ENCODE results near the gene LRRTM4. TPM values are rescaled to one million over a fixed set of nuclear protein-coding genes. Genes with fewer than 3 reads are reported as not detected.
A peak's percentile ranks its signal among the peaks of the same experiment; 100 is the strongest.
"Not testable (repeated sequence)": the region's sequence is repeated elsewhere in the genome, so short reads cannot be mapped to it uniquely, and the experiment has no call there.

The LRRTM4 gene
- polyA plus RNA-seq, 1 of the 3 experiments (the other 2 are of a cell fraction) = 0.10 TPM

DNA sequence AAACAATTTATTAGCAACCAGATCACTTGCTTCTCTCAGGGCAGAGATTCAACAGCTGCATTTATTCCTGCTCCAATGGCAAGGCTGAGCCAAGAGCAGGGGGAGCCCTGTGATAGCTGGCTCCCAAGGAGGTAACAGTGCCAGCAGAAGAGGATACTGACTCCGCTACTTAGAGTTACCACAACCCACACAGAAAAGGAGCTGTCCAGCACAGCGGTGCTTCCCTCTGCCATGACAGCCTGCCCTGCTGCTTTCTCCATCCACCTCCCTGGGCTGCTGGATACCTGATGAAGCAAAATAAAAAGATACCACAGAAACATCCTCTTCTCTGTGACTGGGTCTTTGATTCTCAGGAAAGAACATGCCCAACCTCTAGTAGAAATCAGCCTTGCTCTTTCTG, 467.2 kb downstream of the LRRTM4 start:
- Histone ChIP-seq H4K20me1 (ENCODE audit: insufficient read depth) (no peaks in the 10 kb centered on the region), H3K36me3 (replicated peaks in 1 of 2; ENCODE audit: control insufficient read depth in 1 of 2, insufficient read depth in 2 of 2, low read length in 1 of 2) (no peaks in the 10 kb centered on the region), H3K27ac (ENCODE audit: low read depth in 2 of 2, low read length in 1 of 2) (no peak overlapping the region; a peak in 1 of 4 replicates), H3K4me2 (no peak overlapping the region), H3K9me3 (no peaks in the 10 kb centered on the region), H3K4me3 (ENCODE audit: low read depth in 2 of 2, low read length in 1 of 2) (no peak overlapping the region), H3K9me2 (no peaks in the 10 kb centered on the region), H3K27me3 (ENCODE audit: insufficient read depth) (no peaks in the 10 kb centered on the region), H3K4me1 (ENCODE audit: control insufficient read depth in 1 of 2, insufficient read depth in 2 of 2, low read depth in 1 of 2, low read length in 1 of 2) (no peaks in the 10 kb centered on the region; a peak in 2 of 4 replicates), H2AFZ (ENCODE audit: low read depth) (no peak overlapping the region), H3F3A (replicated peaks; ENCODE audit: insufficient read depth) (no peaks in the 10 kb centered on the region), H3K79me2 (ENCODE audit: insufficient read depth) (no peaks in the 10 kb centered on the region), H3K9ac (no peak overlapping the region)
- WGBS (ENCODE audit: low lambda C conversion rate) = 94% methylated on average over 2 of the region's 2 CpGs
- ChIA-PET CTCF (interaction anchor here (0.7 kb wide), 1 partner anchor 1650 kb away, joined by 3 read pairs; no protein-coding TSS in a partner anchor), POLR2A (no interaction called here)
- no peak for TF ChIP-seq RAD21 (IDR thresholded peaks at IDR 0.05; ENCODE audit: low read length)
- TF ChIP-seq, protein P1, sequence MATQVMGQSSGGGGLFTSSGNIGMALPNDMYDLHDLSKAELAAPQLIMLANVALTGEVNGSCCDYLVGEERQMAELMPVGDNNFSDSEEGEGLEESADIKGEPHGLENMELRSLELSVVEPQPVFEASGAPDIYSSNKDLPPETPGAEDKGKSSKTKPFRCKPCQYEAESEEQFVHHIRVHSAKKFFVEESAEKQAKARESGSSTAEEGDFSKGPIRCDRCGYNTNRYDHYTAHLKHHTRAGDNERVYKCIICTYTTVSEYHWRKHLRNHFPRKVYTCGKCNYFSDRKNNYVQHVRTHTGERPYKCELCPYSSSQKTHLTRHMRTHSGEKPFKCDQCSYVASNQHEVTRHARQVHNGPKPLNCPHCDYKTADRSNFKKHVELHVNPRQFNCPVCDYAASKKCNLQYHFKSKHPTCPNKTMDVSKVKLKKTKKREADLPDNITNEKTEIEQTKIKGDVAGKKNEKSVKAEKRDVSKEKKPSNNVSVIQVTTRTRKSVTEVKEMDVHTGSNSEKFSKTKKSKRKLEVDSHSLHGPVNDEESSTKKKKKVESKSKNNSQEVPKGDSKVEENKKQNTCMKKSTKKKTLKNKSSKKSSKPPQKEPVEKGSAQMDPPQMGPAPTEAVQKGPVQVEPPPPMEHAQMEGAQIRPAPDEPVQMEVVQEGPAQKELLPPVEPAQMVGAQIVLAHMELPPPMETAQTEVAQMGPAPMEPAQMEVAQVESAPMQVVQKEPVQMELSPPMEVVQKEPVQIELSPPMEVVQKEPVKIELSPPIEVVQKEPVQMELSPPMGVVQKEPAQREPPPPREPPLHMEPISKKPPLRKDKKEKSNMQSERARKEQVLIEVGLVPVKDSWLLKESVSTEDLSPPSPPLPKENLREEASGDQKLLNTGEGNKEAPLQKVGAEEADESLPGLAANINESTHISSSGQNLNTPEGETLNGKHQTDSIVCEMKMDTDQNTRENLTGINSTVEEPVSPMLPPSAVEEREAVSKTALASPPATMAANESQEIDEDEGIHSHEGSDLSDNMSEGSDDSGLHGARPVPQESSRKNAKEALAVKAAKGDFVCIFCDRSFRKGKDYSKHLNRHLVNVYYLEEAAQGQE (IDR thresholded peaks at IDR 0.05; ENCODE audit: low read depth, low read length) = peak; percentile 81; the same call in 1 of the 2 replicates
- no peak for DNase-seq

DNA sequence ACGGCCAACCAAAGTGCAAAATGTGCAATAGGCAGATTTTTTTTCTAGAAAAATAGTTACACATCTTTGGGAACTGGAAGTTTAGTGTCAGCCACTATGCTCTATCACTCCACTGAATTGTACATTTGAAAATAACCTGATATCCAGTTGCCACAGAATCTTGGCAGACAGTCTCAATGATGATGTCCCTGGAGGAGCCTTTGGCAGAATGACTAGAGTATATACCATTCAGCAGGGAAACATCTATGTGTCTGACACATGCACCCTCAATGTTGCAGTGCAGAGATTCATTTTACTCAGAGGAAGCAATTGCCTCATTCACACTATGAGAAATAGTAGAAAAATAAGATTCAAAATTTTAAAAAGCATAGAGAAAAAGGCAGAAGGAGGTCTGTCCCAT, 475.8 kb downstream of the LRRTM4 start:
- no peaks in the 10 kb centered on the region for H4K20me1 ChIP-seq (ENCODE audit: insufficient read depth)
- H3K27me3 ChIP-seq (ENCODE audit: insufficient read depth) = no peaks in the 10 kb centered on the region
- H3K9me2 ChIP-seq = no peaks in the 10 kb centered on the region
- no peak overlapping the region for H3K27ac ChIP-seq (ENCODE audit: low read depth in 2 of 2, low read length in 1 of 2)
- ChIA-PET POLR2A (no interaction called here), CTCF (no interaction called here)
- H3K79me2 ChIP-seq (ENCODE audit: insufficient read depth) = no peaks in the 10 kb centered on the region
- 6% methylated on average over 1 of the region's 1 CpG for WGBS (ENCODE audit: low lambda C conversion rate)
- no peak for TF ChIP-seq SMC3 (IDR thresholded peaks at IDR 0.05; ENCODE audit: low read depth, low read length)
- H3K4me3 ChIP-seq (ENCODE audit: low read depth in 2 of 2, low read length in 1 of 2) = no peak overlapping the region
- no peaks in the 10 kb centered on the region for H3F3A ChIP-seq (replicated peaks; ENCODE audit: insufficient read depth)
- no peak overlapping the region for H3K9ac ChIP-seq
- no peak for DNase-seq
- H2AFZ ChIP-seq (ENCODE audit: low read depth) = no peak overlapping the region
- H3K36me3 ChIP-seq (replicated peaks in 1 of 2; ENCODE audit: control insufficient read depth in 1 of 2, insufficient read depth in 2 of 2, low read length in 1 of 2) = no peaks in the 10 kb centered on the region
- H3K4me2 ChIP-seq = no peak overlapping the region
- no peaks in the 10 kb centered on the region; a peak in 1 of 4 replicates for H3K4me1 ChIP-seq (ENCODE audit: control insufficient read depth in 1 of 2, insufficient read depth in 2 of 2, low read depth in 1 of 2, low read length in 1 of 2)
- H3K9me3 ChIP-seq = no peaks in the 10 kb centered on the region

DNA sequence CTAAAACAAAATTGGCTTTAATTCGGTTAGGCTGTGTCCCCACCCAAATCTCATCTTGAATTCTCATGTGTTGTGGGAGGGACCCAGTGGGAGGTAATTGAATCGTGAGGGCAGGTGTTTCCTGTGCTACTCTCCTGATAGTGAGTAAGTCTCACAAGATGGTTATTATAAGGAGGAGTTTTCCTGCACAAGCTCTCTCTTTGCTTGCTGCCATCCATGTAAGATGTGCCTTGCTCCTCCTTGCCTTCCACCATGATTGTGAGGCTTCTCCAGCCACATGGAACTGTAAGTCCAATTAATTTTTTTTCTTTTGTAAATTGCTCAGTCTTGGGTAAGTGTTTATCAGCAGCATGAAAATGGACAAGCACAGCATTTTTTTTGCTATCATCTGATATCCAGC, 476.7 kb downstream of the LRRTM4 start:
- DNase-seq; H3K4me1 ChIP-seq (ENCODE audit: control insufficient read depth in 1 of 2, insufficient read depth in 2 of 2, low read depth in 1 of 2, low read length in 1 of 2); H3F3A ChIP-seq (replicated peaks; ENCODE audit: insufficient read depth); H3K4me3 ChIP-seq (ENCODE audit: low read depth in 2 of 2, low read length in 1 of 2); POLR2A ChIA-PET; H4K20me1 ChIP-seq (ENCODE audit: insufficient read depth); H2AFZ ChIP-seq (ENCODE audit: low read depth); H3K36me3 ChIP-seq (replicated peaks in 1 of 2; ENCODE audit: control insufficient read depth in 1 of 2, insufficient read depth in 2 of 2, low read length in 1 of 2); H3K79me2 ChIP-seq (ENCODE audit: insufficient read depth); H3K9ac ChIP-seq; H3K27me3 ChIP-seq (ENCODE audit: insufficient read depth); H3K27ac ChIP-seq (ENCODE audit: low read depth in 2 of 2, low read length in 1 of 2); H3K4me2 ChIP-seq; H3K9me3 ChIP-seq; CTCF ChIA-PET; H3K9me2 ChIP-seq: not testable (repeated sequence)
- WGBS (ENCODE audit: low lambda C conversion rate) = 25% methylated on average over 2 of the region's 2 CpGs

All from SK-N-SH (cell line).